OCI-LY1 (cell line): ENCODE data around the gene PBX1.

ENCODE experiments used
- H2AFZ ChIP-seq: fragments of 200-600 bp; sonication (generic), shearing (Covaris generic); 2 replicates; pipeline ENCODE4 v1.6.0; 2014; ENCODE audit warnings: antibody characterized with exemption, mild to moderate bottlenecking, low read length
- H3F3A ChIP-seq: fragments of 200-600 bp; sonication (generic), shearing (Covaris generic); 2 replicates; pipeline ENCODE4 v1.6.0; 2014; ENCODE audit warnings: mild to moderate bottlenecking, antibody characterized with exemption, low read length, moderate library complexity; ENCODE audit not compliant: insufficient read depth
- H3K27ac ChIP-seq: fragments of 200-600 bp; sonication (generic); 2 replicates; pipeline ENCODE4 v1.5.1; 2014; ENCODE audit warnings: low read length, mixed run types, mild to moderate bottlenecking, low read depth; ENCODE audit not compliant: poor library complexity, severe bottlenecking
- H3K27me3 ChIP-seq: fragments of 200-600 bp; sonication (generic); 2 replicates; pipeline ENCODE4 v1.6.0; 2014; ENCODE audit warnings: antibody characterized with exemption, mild to moderate bottlenecking, low read length, moderate library complexity; ENCODE audit not compliant: insufficient read depth
- H3K36me3 ChIP-seq: fragments of 200-600 bp; sonication (generic); 2 replicates; pipeline ENCODE4 v1.6.1; 2014; ENCODE audit warnings: mild to moderate bottlenecking, antibody characterized with exemption, low read length, moderate library complexity, mixed read lengths; ENCODE audit not compliant: insufficient read depth
- H3K4me1 ChIP-seq: fragments of 200-600 bp; sonication (generic); 2 replicates; pipeline ENCODE4 v1.5.1; 2014; ENCODE audit warnings: mild to moderate bottlenecking, low read length, moderate library complexity; ENCODE audit not compliant: insufficient read depth, severe bottlenecking
- H3K4me2 ChIP-seq: fragments of 200-600 bp; sonication (generic), shearing (Covaris generic); 2 replicates; pipeline ENCODE4 v1.6.1; 2014; ENCODE audit warnings: low read length
- H3K4me3 ChIP-seq: fragments of 200-600 bp; sonication (generic); 2 replicates; pipeline ENCODE4 v1.5.1; 2014; ENCODE audit warnings: low read length, low read depth, mild to moderate bottlenecking, mixed read lengths; ENCODE audit not compliant: poor library complexity, severe bottlenecking
- H3K79me2 ChIP-seq: fragments of 200-600 bp; shearing (Covaris generic); 2 replicates; pipeline ENCODE4 v1.6.1; 2016; ENCODE audit warnings: mixed run types, low read length, mixed read lengths; ENCODE audit not compliant: insufficient read depth
- H3K9ac ChIP-seq: fragments of 200-600 bp; sonication (generic), shearing (Covaris generic); 2 replicates; pipeline ENCODE4 v1.6.1; 2014; ENCODE audit warnings: mild to moderate bottlenecking, low read length, mixed read lengths
- H3K9me2 ChIP-seq: fragments of 200-600 bp; sonication (generic), shearing (Covaris generic); 2 replicates; pipeline ENCODE4 v1.6.1; 2014; ENCODE audit warnings: low read depth, mild to moderate bottlenecking, low read length, mixed read lengths
- H3K9me3 ChIP-seq: fragments of 200-600 bp; shearing (Covaris generic); 2 replicates; pipeline ENCODE4 v1.6.1; 2014; ENCODE audit warnings: low read length, mixed read lengths
- H4K20me1 ChIP-seq: fragments of 200-600 bp; sonication (generic), shearing (Covaris generic); 2 replicates; pipeline ENCODE4 v1.6.0; 2016; ENCODE audit warnings: mild to moderate bottlenecking, low read length; ENCODE audit not compliant: insufficient read depth
- CTCF ChIP-seq: fragments of 200-600 bp; sonication (generic), shearing (Covaris generic); IDR thresholded peaks from 2 replicates; pipeline ENCODE4 v1.5.1; 2017; ENCODE audit warnings: mild to moderate bottlenecking, antibody characterized with exemption, low read length, moderate library complexity, mixed read lengths
- EZH2 ChIP-seq: fragments of 200-600 bp; sonication (generic), shearing (Covaris generic); IDR thresholded peaks from 2 replicates; pipeline ENCODE4 v1.8.0; 2017; ENCODE audit warnings: borderline replicate concordance, mixed run types, mild to moderate bottlenecking, antibody characterized with exemption, low read length, moderate library complexity, mixed read lengths

Gene PBX1

GRCh38 chr1:164662955-164663354 lies 104.0 kb downstream of the PBX1 start:
- H3K36me3 ChIP-seq: no peaks in the 10 kb centered on the region
- TF ChIP-seq CTCF (no peak), EZH2 (no peak)
- no peaks in the 10 kb centered on the region for H3K4me1 ChIP-seq
- H3K27me3 ChIP-seq: no peaks in the 10 kb centered on the region
- H3K4me3 ChIP-seq: no peak overlapping the region
- no peak overlapping the region for H3K9ac ChIP-seq
- H3K27ac ChIP-seq: no peak overlapping the region
- no peaks in the 10 kb centered on the region for H3K9me3 ChIP-seq
- no peaks in the 10 kb centered on the region for H4K20me1 ChIP-seq
- H2AFZ ChIP-seq: no peak overlapping the region
- H3K4me2 ChIP-seq: no peak overlapping the region
- H3K9me2 ChIP-seq: no peaks in the 10 kb centered on the region
- no peaks in the 10 kb centered on the region for H3K79me2 ChIP-seq
- no peaks in the 10 kb centered on the region for H3F3A ChIP-seq

GRCh38 chr1:164664127-164664526 lies 105.1 kb downstream of the PBX1 start:
- Histone ChIP-seq H3K79me2 (no peaks in the 10 kb centered on the region), H4K20me1 (no peaks in the 10 kb centered on the region)
- TF ChIP-seq EZH2 (no peak), CTCF (no peak)

GRCh38 chr1:164667001-164667400 lies 108.0 kb downstream of the PBX1 start:
- H3K79me2 ChIP-seq: no peaks in the 10 kb centered on the region
- H3K4me3 ChIP-seq: no peak overlapping the region
- H2AFZ ChIP-seq: no peak overlapping the region
- no peaks in the 10 kb centered on the region for H4K20me1 ChIP-seq
- H3K9me3 ChIP-seq: no peaks in the 10 kb centered on the region
- H3K27me3 ChIP-seq: no peaks in the 10 kb centered on the region
- no peaks in the 10 kb centered on the region for H3K9me2 ChIP-seq
- H3F3A ChIP-seq: no peaks in the 10 kb centered on the region
- no peaks in the 10 kb centered on the region for H3K36me3 ChIP-seq
- no peak overlapping the region for H3K4me2 ChIP-seq
- no peaks in the 10 kb centered on the region for H3K4me1 ChIP-seq
- no peak overlapping the region for H3K27ac ChIP-seq
- H3K9ac ChIP-seq: no peak overlapping the region
- TF ChIP-seq CTCF (no peak), EZH2 (no peak)

More at GRCh38 chr1:164664127-164664526, 105.1 kb downstream of the PBX1 start:
- Histone ChIP-seq H3K9me2 (no peaks in the 10 kb centered on the region), H3K4me3 (no peak overlapping the region), H2AFZ (no peak overlapping the region), H3F3A (no peaks in the 10 kb centered on the region), H3K27me3 (no peaks in the 10 kb centered on the region), H3K4me1 (no peaks in the 10 kb centered on the region), H3K9me3 (no peaks in the 10 kb centered on the region), H3K27ac (no peak overlapping the region), H3K36me3 (no peaks in the 10 kb centered on the region), H3K9ac (no peak overlapping the region), H3K4me2 (no peak overlapping the region)
